GM12873 (cell line): ENCODE results near the gene RYR2.

Source experiments
- CTCF ChIP-seq: IDR thresholded peaks from 2 replicates; pipeline ENCODE4 v1.5.1; 2012; ENCODE audit warnings: low read depth, mild to moderate bottlenecking, moderate library complexity, low read length, control low read depth; ENCODE audit not compliant: insufficient read depth; ENCODE audit errors: missing control alignments

The RYR2 gene

DNA sequence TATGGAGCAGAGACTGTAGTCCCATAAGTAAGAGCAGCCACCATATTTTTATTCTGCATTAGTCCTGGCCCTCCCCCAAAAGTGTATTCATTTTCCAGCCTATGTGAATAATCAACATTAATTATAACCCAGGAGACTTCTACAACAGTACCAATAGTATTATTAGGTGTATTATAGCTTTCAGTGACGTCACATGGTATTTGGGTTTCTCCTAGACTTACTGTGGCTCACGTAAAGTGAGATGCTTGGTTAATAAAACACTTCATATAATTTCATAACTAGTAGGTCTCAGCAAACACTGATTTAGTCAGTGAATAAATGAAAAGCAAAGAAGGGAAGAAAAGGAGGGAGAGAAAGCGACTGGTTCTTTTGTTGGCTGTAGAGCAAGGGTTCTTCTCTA lies 762.5 kb downstream of the RYR2 start:
- TF ChIP-seq CTCF = no peak

GRCh38 chr1:237809099-237809498 lies 767.1 kb downstream of the RYR2 start:
- no peak for TF ChIP-seq CTCF

GRCh38 chr1:237811633-237812032 lies 769.6 kb downstream of the RYR2 start:
- TF ChIP-seq CTCF = no peak

DNA sequence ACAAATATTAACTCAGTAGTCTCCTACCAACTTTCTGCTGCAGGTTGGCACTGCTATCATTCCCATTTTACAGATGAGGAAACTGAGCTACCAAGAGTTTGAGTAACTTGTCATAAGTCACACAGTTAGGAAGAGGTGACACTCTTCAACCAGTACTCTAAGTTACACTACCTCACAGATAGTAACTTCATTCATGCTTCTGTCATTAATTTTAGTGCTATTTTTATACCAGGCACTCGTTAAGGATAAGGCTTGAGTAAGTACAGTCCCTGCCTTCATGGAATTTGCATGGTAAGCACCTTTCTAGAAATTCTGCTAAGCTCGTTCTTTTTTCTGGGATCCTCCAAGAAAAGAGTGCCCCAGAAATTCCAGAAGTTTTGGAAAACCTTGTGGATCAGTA lies 770.1 kb downstream of the RYR2 start:
- TF ChIP-seq CTCF = no peak

DNA sequence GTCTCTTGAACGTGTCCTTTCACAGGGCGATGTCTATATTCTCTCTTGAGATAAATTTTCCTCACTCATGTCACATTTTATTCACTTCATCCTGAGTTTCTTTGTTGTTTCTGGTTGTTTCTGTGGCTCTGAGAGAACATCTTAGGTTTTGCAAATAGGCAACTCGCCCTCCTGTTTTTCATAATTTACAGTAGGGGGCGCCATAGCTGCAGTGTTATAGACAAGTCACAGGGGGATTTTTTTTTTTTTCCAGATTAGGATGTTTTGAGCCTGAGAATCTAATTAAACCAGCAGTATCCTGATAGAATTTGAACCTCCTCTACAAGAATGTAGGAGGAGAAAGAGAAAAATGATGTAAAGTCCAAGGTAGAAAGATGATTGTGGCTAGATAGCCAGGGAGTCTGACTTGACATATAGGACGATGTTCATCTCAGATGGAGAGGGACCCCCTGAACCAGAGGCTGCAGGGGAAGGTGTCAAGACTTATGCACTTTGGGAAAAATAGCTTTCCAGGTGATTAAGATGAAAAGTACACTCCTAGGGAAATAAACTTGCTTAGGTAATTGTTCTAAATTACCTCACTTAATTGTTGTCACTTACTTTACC lies 772.4 kb downstream of the RYR2 start:
- TF ChIP-seq CTCF = peak; percentile 53

DNA sequence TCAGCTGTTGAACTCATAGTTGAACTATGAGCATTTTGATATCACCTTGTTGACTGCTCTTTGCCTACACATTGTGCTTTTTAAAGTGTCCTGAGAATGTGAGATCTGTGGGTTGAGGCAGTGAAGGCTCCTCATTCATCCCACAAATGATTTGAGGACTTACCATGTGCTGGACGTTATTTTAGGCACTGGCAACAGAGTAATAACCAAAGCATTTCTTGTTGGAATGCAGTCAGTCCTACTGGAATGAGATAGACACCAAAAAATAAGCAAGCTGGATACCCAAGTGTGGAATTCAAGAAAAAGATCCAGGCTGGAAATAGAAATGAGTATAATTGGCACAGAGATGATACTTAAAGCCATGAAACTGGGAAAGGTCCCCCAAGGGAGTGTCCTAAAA lies 775.3 kb downstream of the RYR2 start:
- TF ChIP-seq CTCF = no peak

DNA sequence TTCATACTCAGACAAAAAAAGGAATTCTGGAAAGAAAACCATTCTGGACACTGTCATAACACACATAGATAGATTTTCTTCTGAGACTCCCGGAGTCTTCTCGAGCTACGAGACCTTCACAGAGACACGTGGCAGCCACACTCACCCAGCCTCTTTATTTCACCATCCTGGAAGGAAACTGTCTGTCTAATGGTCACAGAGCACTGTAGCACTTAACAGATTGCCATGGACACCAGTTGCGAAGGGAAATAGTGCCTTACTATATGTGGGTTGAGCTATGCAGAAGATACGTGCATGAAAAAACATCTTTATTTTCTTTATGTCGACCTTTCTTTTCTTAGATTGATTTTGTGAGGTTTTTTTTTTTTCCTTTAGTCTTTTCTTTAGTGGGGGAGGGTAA lies 790.9 kb downstream of the RYR2 start:
- TF ChIP-seq CTCF = no peak
